Measurements from ENCODE around the gene INF2.

GRCh38 chr14:104687601-104688504, 1.6 kb upstream of the INF2 start:
- TF ChIP-seq CTCF (conservative IDR thresholded peaks at IDR 0.05): no peak
- no peak for TF ChIP-seq EZH2 (IDR thresholded peaks at IDR 0.05; ENCODE audit: low read depth)

Measured in PC-9 (cell line).